Epidermal melanocyte (primary cell): ENCODE results near the gene E2F2.
"Not testable (repeated sequence)": the region's sequence is repeated elsewhere in the genome, so short reads cannot be mapped to it uniquely, and the experiment has no call there.

Experiments used
- DNase-seq: peaks from one replicate; pipeline ENCODE4 v3.0.0; 2011; ENCODE audit warnings: low spot score; ENCODE audit not compliant: insufficient read length

The E2F2 gene

DNA sequence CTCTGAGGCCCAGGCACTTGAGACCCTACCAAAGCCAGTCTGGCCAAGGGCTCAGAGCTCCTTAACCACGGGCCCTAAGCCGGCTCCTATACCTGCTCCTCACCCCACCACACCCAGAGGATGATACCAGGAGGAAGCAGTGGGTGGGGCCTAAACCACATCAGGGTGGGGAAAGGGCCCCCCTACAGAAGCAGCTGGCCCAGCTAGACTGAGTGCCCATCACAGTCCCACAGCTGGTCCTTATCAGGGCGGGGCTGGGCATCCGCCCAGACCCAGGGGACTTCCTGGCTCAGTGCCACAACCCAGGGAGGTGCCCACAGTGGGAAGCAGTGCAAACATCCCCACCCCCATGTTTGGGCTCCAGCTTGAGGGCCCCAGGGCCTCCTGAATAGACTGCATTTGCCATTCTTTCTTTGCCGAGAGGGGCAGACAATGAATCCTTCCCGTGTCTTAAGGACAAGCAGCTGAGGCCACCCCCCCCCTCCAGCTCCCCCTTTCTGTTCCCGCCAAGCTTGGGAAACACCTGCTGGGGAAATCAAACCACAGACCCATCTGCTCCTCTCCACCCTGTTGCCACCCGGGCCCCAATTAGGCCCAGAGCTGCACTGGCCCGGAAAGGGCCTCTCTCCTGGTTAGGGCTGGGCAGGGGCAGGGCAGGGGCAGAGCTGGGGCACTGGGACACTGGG is 6.2 kb downstream of the E2F2 start:
- DNase-seq = no peak

DNA sequence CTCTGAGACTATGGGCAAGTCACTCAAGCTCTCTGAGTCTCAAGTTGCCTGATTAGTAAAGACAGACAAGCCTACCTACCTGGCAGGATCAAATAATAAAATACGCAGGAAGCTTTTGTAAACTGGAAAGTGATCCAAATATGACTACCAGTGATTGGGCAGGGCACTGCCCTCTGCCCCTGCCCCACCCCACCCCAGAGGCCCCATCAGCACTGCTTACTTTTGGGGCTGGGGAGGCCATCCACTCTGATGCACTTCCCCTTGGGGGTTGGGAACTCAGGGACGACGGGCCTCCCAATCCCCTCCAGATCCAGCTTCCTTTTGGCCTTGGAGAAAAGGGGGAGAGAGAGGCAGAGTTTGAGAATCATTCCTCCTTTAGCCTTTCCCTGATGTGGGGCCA is 6.9 kb downstream of the E2F2 start:
- no peak for DNase-seq

DNA sequence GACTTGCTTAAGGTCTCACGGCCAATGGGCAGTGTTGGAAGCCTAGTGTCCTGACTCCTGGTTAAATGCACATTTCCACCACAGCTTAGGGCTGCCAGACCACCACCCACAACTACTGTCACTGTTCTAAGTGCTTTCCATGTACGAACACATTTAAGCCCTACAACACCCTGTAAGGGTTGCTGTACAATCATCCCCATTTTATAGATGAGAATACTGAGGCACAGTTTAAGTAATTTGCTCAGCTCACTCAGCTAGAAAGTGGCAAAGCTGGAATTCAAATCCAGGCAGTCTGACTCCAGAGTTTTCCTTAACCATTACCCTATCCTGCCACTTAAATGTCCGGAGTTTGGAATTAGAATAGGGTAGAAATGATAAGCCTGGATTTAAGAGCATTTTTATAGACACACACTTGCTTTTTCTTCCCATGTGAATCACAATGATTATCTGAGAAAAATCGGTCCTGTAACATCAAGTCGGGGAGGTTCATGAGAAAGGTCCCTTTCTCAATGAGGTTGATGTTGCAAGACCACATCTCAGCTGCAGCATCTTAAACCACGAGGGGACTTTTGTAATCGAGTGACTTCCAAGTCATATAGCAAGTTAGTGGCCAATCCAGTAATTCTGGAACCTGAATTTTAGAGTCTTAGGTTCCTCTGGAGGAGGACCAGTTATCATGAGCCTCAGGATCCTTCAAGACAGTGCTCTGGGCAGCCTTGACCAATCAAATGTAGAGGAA is 8.6 kb downstream of the E2F2 start:
- DNase-seq = no peak

DNA sequence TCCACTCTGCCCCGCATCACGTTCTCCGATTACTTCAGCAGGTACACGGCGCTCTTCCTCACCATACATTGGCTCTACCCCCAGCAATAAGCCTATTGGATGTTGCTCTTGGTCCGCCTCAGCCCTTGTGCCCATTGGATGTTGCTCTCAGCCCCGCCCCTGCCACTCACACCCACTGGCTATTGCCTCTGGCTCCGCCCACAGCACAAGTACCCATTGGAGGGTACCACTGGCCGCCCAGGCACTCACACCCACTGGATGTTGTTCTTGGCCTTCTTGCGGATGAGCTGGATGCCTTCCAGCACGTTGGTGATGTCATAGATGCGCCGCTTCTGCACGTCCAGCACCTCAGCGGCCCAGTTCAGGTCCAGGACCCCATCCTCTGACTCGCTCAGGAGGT is 9.4 kb downstream of the E2F2 start:
- no peak for DNase-seq

DNA sequence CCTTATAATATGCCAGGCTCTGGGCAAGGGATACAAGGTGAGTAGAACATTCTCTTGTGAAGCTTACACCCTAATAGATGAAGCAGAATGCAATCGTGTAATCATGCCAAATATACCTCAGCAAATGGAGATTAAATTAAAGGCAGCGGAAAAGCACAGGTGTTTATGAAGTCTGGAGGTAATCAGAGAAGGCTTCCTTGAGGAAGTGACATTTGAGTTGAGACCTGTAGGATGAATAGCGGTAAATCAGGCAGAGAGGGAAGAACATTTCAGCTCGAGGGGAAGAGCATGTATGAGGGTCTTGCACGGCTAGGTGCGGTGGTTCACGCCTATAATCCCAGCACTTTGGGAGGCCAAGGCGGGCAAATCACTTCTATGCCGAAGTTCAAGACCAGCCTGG is 13.5 kb downstream of the E2F2 start:
- DNase-seq = no peak

DNA sequence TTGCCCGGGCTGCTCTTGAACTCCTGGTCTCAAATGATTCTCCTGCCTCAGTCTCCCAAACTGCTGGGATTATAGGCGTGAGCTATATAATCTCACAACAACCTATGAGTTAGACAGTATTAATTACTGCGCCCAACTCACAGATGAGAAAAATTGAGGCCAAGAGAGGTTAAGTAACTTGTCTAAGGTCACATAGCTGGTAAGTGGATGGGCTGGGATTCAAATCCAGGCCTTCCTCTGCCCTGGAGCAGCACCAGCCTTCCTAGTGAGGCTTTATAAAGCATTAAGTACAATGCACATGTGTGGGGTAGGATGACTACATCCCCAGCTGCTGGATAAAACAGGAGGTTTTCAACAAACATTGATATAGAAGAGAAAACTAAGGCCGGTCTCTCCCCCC is 15.1 kb downstream of the E2F2 start:
- no peak for DNase-seq

DNA sequence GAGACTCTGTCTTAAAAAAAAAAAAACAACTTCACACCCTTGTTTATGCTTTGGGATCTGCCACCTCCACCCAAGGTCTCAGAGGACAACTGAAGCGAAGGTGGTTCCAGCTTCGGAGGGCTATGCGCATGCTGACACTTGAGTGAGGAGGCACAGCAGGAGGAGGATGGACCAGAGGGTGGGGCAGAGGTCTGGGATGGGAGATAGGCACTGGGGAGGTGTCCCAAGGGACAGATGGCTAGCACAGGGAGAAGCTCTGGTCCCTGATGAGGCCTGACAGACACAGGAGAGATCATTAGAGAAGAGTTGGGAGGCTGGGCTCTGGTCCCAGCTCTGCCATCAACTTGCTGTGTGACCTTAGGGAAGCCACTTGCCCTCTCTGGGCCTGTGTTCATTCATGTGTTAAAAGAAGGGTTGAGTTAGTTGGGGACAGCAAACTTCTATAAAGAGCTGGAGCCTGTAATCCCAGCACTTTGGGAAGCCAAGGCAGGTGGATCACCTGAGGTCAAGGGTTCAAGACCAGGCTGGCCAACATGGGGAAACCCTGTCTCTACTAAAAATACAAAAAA is 16.8 kb downstream of the E2F2 start:
- no peak for DNase-seq

DNA sequence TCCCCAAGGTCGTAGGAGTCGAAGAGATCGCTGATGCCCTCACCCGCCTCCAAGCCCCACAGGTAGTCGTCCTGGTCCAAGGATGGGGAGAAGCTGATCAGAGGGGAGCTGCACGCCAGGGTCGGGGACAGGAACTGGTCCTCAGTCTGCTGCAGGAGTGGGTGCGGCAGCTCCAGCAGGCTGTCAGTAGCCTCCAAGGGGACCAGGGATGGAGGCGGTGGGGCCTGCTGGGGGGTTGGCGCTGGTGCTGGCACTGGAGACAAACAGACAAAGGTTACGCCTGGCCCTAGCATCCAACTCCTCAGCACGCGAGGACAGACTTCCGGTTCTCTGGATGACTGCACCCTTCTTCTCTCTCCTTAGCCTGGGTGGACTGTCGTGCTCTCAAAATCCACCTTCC is 21.1 kb downstream of the E2F2 start:
- no peak for DNase-seq

DNA sequence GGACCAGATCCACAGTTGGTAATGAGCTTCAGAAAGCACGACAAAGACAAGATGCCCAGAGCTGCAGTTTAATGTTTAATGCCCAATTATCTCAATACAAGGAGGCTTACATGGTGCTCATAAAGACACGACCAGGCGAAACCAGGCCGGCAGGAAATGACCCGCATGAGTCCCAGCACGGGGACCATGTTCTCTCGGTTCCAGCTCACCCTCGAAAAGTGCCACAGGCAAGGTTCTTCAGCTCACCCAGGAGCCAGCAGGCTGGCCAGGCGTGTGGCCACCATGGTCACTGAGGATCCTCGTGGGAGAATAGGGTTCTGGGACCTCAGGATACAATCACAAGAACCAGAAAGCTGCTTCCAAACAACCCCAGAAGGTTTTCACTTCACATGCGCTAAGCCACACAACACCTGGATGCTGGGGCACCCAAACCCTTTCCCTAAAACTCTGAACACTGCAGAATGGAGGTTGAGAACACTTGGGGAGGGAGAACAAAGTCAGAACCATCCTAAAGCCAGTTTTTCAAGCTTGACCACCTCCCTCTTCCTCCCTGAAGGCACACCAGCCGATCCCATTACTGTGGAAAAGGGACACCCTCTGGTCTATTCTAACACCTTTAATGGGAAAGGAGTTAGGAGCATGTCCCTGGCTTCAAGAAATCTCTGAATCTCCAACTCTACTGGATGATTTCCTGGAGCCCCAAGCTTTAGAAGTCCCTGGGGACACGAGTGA is 24.5 kb downstream of the E2F2 start:
- no peak for DNase-seq

DNA sequence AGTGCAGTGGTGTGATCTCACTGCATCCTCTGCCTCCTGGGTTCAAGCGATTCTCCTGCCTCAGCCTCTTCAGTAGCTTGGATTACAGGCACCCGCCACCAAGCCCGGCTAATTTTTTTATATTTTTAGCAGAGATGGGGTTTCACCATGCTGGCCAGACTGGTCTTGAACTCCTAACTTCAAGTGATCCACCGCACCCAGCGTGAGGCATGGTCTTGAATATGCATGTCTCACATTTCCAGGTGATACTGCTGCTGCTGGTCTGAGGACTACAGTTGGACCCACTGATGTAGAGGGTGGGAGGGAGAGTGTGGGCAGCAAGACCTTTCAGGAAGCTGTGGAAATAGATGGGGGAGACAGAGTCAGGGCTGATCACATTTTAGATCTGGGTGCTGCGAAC is 25.2 kb downstream of the E2F2 start:
- DNase-seq = no peak

DNA sequence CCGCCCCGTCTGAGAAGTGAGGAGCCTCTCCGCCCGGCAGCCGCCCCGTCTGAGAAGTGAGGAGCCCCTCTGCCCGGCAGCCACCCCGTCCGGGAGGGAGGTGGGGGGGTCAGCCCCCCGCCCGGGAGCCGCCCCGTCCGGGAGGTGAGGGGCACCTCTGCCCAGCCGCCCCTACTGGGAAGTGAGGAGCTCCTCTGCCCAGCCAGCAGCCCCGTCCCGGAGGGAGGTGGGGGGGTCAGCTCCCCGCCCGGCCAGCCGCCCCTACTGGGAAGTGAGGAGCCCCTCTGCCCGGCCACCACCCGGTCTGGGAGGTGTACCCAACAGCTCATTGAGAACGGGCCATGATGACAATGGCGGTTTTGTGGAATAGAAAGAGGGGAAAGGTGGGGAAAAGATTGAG is 26.9 kb downstream of the E2F2 start:
- DNase-seq = not testable (repeated sequence)

DNA sequence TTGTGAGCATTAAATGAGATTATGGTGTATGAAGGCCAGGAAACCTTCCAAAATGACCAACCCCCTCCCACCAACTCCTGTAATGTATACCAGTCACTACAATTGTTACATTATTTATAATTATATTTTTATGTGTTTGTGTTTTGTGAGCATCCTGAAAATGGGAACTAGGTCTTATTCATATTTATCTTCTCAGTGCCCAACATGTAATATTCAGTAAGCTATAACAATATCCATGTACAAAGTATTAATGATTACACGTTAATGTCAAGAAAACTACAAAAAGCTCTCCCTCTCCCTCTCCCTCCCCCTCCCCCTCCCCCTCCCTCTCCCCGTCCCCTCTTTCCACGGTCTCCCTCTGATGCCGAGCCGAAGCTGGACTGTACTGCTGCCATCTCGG is 28.1 kb downstream of the E2F2 start:
- DNase-seq = no peak

DNA sequence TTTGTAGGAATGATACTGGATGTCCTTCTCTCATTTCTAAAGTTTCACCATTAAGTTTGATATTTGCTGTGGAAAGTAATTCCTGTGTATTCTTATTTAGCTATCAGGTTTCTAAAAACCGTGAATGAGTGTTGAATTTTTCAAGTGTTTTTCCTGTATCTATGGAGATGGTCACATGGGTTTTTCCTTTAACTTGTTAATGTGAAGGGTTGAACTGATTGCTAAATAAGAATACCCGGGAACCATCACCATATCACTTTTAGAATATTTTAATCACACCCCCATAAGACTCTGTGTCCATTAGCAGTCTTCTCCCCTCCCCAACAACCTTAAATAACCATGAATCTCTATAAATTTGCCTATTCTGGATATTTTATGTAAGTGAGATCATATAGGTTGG is 30.6 kb downstream of the E2F2 start:
- DNase-seq = no peak

DNA sequence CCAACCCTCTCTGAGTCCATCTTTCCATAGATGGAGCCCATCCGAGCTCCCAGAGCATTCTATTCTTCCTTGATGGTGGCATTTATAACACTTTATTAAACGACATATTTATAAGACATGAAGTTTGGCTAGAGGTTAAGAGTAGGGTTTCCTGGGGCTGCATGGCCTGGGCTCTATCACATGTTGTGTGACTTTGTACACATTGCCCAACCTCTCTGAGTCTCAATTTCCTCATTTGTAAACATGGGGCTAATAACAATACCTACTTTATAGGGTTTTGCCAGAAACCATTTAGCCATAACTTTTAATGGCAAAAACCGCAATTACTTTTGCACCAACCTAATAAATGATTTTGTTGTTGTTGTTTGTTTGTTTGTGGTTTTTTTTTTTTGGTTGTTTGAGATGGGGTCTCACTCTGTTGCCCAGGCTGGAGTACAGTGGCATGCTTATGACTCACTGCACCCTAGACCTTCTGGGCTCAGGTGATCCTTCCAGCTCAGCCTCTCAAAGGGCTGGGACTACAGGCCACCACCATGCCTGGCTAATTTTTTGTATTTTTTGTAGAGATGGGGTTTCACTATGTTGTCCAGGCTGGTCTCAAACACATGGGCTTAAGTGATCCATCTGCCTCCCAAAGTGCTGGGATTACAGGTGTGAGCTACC is 33.1 kb downstream of the E2F2 start:
- no peak for DNase-seq

DNA sequence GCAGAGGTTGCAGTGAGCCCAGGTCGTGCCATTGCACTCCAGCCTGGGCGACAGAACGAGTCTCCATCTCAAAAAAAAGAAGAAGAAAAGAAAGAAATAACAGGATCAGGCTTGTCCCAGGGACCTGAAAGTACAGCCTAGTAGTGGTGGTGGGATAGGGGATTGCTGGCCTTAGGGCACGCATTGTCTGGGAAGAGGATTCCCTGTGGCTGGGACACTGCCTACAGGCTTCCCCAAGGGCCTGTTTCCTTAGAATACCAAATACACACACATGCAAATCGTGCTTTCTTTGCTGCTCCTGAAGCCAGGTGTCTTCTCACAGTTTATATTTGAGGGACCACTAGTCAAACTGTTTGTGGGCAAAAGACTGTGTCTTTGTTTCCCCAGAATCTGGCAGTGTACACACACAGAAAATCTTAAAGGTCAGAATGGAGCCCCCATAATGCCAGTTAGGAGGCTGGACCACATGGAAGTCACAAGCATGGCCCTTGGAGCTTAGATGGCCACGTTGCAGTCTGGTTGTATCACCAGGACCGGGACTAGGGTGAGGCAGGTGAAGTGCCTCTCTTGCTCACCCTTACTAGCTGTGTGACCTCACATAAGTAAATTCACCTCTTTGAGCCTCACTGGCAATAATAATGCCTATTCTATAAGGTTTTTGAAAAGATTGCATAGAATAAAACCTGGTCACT is 34.4 kb downstream of the E2F2 start:
- DNase-seq = no peak

DNA sequence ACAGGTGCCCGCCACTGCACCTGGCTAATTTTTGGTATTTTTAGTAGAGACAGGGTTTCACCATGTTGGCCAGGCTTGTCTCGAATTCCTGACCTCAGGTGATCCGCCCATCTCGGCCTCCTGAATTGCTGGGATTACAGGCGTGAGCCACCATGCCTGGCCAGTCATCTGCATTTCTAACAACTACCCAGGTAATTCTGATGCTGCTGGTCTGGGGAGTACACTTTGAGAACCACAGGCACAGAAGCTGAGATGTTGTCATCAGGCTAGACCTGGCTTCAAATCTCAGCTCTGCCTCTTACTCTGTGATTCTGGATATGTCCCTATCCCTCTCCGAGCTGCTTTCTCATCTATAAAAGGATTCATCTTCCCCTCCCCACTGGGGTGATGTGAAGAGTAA is 36.2 kb downstream of the E2F2 start:
- DNase-seq = not testable (repeated sequence)

DNA sequence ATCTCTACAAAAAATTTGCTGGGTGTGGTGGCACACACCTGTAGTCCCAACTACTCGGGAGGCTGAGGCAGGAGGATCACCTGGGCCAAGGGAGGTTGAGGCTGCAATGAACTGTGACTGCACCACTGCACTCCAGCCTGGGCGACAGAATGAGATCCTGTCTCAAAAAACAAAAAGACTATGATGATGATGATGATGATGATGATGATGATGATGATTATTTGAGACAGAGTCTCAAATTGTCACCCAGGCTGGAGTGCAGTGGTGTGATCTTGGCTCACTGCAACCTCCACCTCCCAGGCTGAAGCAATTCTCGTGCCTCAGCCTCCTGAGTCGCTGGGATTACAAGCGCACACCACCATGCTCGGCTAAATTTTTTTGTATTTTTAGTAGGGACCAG is 38.3 kb downstream of the E2F2 start:
- DNase-seq = not testable (repeated sequence)

DNA sequence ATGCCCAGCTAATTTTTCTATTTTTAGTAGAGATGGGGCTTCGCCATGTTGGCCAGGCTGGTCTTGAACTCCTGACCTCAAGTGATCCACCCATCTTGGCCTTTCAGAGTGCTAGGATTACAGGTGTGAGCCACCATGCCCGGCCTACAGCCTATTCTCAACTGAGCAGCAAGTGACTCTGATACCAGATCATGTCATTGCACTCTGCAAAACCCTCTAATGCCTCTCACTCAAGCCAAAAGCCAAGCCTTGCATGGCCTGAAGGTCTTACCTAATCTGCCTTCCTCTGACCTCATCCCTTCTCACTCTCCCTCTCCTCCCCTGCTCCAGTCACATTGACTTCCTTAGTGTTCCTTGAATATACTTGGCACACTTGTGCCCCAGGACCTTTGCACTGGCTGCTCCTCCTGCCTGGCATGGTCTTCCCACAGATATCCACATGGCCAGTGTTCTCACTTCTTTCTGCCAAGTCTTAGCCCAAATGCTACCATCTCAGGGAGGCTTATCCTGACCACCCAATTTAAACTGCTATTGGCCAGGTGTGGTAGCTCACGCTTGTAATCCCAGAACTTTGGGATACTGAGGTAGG is 38.8 kb downstream of the E2F2 start:
- no peak for DNase-seq

DNA sequence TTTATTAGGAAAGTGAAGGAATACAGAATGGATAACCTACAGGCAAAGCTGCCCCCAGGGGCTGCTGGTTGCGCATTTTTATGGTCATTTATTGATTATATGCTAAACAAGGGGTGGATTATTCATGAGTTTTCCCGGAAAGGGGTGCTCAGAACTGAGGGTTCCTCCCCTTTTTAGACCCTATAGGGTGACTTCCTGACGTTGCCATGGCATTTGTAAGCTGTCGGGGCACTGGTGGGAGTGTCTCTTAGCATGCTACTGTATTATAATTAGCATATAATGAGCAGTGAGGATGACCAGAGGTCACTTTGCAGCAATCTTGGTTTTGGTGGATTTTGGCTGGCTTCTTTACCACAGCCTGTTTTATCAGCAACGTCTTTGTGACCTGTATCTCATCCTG is 41.2 kb downstream of the E2F2 start:
- no peak for DNase-seq

DNA sequence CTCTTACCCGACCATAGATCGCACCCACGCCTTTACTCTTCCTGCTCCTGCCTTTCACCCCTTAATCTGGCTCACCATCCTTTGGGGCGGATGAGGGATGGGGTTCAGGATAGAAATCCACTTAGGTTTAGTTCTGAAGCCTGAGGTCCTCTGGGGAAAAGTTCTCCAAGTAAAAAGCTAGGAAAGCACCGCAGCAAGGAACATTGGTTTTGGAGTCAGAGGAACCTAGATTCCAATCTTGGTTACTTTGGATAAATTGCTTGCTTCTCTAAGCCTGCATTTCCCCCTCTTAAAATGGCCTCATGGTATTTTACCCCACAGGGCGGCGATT is 46.1 kb downstream of the E2F2 start:
- no peak for DNase-seq
